Transverse colon (tissue), 4 donors: Measurements from ENCODE around the gene HBEGF. TPM values are rescaled to one million over a fixed set of nuclear protein-coding genes. Genes with fewer than 3 reads are reported as not detected.
A peak's percentile ranks its signal among the peaks of the same experiment; 100 is the strongest.

Source experiments
- DNase-seq: peaks from one replicate; pipeline ENCODE4 v3.0.0-alpha.2; 2019
- H3K27ac ChIP-seq, 4 donors: fragments of 200-600 bp; sonication (generic); 2 replicates each; pipeline ENCODE4 v1.5.1; 2016 to 2018; ENCODE audit warnings: inconsistent platforms in 4 of 4
- H3K27me3 ChIP-seq: fragments of 200-600 bp; sonication (generic); 2 replicates; pipeline ENCODE4 v1.5.1; 2017; ENCODE audit warnings: inconsistent platforms
- H3K36me3 ChIP-seq, 4 donors: fragments of 200-600 bp; sonication (generic); 2 replicates each; pipeline ENCODE4 v1.5.1; 2017 to 2019; ENCODE audit warnings: inconsistent platforms in 4 of 4
- H3K4me1 ChIP-seq, 4 donors: fragments of 200-600 bp; sonication (generic); 2 replicates each; pipeline ENCODE4 v1.5.1; 2017 to 2020; ENCODE audit warnings: inconsistent platforms in 4 of 4
- H3K4me3 ChIP-seq, 4 donors: fragments of 200-600 bp; sonication (generic); 1 replicate in 1 of 4; 2 replicates in 3 of 4; pipeline versions ENCODE4 v1.5.1 to v1.6.1; 2017 to 2019; ENCODE audit warnings: inconsistent platforms in 4 of 4
- H3K9me3 ChIP-seq, 2 donors: fragments of 200-600 bp; sonication (generic); 2 replicates each; pipeline ENCODE4 v1.5.1; 2017 to 2019; ENCODE audit warnings: inconsistent platforms in 2 of 2
- EP300 ChIP-seq: sonication (generic); formaldehyde crosslinking; IDR thresholded peaks from one replicate; pipeline ENCODE4 v1.6.1; 2017; ENCODE audit warnings: antibody characterized with exemption, low read depth
- POLR2A ChIP-seq: fragments of 450-650 bp; IDR thresholded peaks from one replicate; pipeline ENCODE4 v1.6.1; 2016; ENCODE audit warnings: antibody characterized with exemption, mild to moderate bottlenecking, moderate library complexity
- POLR2AphosphoS5 ChIP-seq, 3 donors: sonication (generic); formaldehyde crosslinking; IDR thresholded peaks; one replicate each; pipeline ENCODE4 v1.6.1; 2016; ENCODE audit warnings: antibody characterized with exemption in 3 of 3
- WGBS, 2 donors: methylation state at CpG; one replicate each; pipeline ENCODE4 v1.1.5; 2018; ENCODE audit warnings: low coverage in 1 of 2; 5-methylcytosine and 5-hydroxymethylcytosine counted together
- in situ Hi-C, 4 donors: fragments of 200-750 bp; cut with MboI; loops; one replicate each; pipeline versions ENCODE4 v1.15.0 to v1.15.1; 2017; ENCODE audit warnings: low sequenced_read_pairs in 3 of 4, low pct_ligation_motif_present in 1 of 4, low pct_unique_long_range_greater_than_20kb in 1 of 4
- intact Hi-C: fragments of 100-400 bp; cut with DNase I; formaldehyde crosslinking; loops from one replicate; pipeline ENCODE4 v1.15.1; 2023; ENCODE audit warnings: low total_unique reads
- total RNA-seq, 4 donors: library from RNA; depleted of rRNA; stranded (reverse); fragments of >200 nt; gene quantifications; one replicate each; pipeline ENCODE4 v1.1.0, GENCODE V29; 2016
- TF ChIP-seq, protein P1 (sequence below), 5 experiments: fragments of 200-600 bp in 3 of 5; fragments of 450-650 bp in 2 of 5; sonication (generic) in 3 of 5; IDR thresholded peaks; 1 replicate in 2 of 5; 2 replicates in 3 of 5; pipeline ENCODE4 v1.5.1; 2016 to 2017; ENCODE audit warnings: antibody characterized with exemption in 5 of 5, inconsistent platforms in 3 of 5, mild to moderate bottlenecking in 2 of 5, moderate library complexity in 1 of 5

Gene HBEGF
- total RNA-seq, 4 donors from 2014 or later, result 10.5 to 40.0 (median 35.6) TPM

DNA sequence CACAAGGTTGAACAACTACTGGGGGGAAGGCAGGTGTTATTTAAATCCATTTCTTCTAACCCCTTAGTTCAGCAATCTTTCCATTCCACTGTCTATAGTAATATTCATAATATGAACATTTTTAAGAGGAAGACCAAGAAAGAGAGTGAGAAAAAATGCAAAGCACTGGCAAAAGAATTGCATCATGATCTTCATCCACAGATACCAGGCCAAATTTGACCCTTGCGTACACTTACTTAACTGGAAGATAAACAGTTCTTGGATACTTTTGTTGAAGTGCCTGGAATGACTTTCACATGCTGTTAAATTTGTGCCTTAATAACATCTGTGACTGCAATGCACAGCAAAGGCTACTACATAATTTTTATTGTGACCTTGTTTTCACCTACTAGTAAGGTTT is 45.3 kb downstream of the HBEGF start:
- Histone ChIP-seq H3K4me1 (peaks cover 6 to 41% (median 21%) of the 10 kb centered on the region in 4 donors), H3K36me3 (no peaks in the 10 kb centered on the region), H3K4me3 (no peak overlapping the region), H3K9me3 (no peaks in the 10 kb centered on the region), H3K27me3 (no peaks in the 10 kb centered on the region), H3K27ac (no peak overlapping the region)
- in situ Hi-C loops, result no loop called here
- no peak for DNase-seq
- no peak for TF ChIP-seq EP300
- TF ChIP-seq POLR2A, result no peak
- TF ChIP-seq, protein P1, sequence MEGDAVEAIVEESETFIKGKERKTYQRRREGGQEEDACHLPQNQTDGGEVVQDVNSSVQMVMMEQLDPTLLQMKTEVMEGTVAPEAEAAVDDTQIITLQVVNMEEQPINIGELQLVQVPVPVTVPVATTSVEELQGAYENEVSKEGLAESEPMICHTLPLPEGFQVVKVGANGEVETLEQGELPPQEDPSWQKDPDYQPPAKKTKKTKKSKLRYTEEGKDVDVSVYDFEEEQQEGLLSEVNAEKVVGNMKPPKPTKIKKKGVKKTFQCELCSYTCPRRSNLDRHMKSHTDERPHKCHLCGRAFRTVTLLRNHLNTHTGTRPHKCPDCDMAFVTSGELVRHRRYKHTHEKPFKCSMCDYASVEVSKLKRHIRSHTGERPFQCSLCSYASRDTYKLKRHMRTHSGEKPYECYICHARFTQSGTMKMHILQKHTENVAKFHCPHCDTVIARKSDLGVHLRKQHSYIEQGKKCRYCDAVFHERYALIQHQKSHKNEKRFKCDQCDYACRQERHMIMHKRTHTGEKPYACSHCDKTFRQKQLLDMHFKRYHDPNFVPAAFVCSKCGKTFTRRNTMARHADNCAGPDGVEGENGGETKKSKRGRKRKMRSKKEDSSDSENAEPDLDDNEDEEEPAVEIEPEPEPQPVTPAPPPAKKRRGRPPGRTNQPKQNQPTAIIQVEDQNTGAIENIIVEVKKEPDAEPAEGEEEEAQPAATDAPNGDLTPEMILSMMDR (IDR thresholded peaks at IDR 0.05), result no peak
- TF ChIP-seq POLR2AphosphoS5 (IDR thresholded peaks at IDR 0.05), result no peak
- WGBS, 2 donors, result 67 to 86% methylated on average over 1 of the region's 1 CpG
- intact Hi-C loops, result no loop called here

DNA sequence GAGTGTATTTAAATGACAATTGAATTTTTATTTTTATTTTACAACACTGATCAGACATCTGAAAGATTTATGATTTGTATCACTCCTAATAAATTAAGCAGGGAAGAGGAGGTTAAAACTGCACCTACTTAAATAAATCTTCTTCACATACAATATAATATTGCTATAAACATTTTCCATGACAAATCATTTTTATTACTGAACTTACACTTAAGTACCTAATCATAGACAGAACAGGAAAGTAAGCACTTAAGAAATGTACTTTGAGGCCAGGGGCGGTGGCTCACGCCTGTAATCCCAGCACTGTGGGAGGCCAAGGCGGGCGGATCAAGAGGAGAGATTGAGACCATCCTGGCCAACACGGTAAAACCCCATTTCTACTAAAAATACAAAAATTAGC is 47.3 kb downstream of the HBEGF start:
- Histone ChIP-seq H3K4me1 (peaks cover 13 to 60% (median 32%) of the 10 kb centered on the region in 4 donors), H3K36me3 (no peaks in the 10 kb centered on the region), H3K4me3 (no peak overlapping the region), H3K27me3 (no peaks in the 10 kb centered on the region), H3K27ac (peak overlapping the region in 1 of 4 donors; percentile 49), H3K9me3 (no peaks in the 10 kb centered on the region)
- no peak for TF ChIP-seq EP300
- no peak for TF ChIP-seq POLR2A
- TF ChIP-seq, protein P1 (IDR thresholded peaks at IDR 0.05), result no peak
- no peak for TF ChIP-seq POLR2AphosphoS5 (IDR thresholded peaks at IDR 0.05)
- intact Hi-C loops, result no loop called here
- DNase-seq, result no peak
- 74 to 84% methylated on average over 5 of the region's 5 CpGs for WGBS, 2 donors
- in situ Hi-C loops, result no loop called here

DNA sequence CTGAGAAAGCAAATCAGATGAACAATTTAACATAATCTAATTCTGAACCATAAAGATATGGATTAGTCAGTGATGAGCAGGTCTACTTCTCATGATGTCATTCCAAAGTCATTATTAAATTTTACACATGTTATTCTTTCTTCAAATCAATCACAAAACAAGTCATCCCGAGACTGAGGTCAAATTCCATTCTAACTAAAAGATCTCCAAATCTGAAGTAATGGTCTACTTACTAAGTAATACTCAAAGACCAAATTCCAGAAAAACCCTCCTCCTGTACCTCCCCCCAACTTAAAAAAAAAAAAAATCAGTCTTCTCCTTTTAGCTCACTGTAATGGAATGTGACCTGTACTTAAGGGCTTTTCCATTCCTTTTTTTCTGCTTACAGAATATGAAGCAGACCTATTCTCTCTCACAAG is 48.2 kb downstream of the HBEGF start:
- intact Hi-C loops, result no loop called here
- in situ Hi-C loops, result no loop called here
- peaks cover 16 to 63% (median 31%) of the 10 kb centered on the region in 4 donors for H3K4me1 ChIP-seq
- H3K4me3 ChIP-seq, result no peak overlapping the region
- no peaks in the 10 kb centered on the region for H3K27me3 ChIP-seq
- peak overlapping the region in 3 of 4 donors; percentile 7 to 49 (median 31) for H3K27ac ChIP-seq
- DNase-seq, result no peak
- 60 to 62% methylated on average over 1 of the region's 1 CpG for WGBS, 2 donors
- no peaks in the 10 kb centered on the region for H3K9me3 ChIP-seq
- TF ChIP-seq EP300, result no peak
- no peak for TF ChIP-seq POLR2AphosphoS5 (IDR thresholded peaks at IDR 0.05)
- TF ChIP-seq, protein P1 (IDR thresholded peaks at IDR 0.05), result no peak
- no peak for TF ChIP-seq POLR2A
- H3K36me3 ChIP-seq, result no peaks in the 10 kb centered on the region

DNA sequence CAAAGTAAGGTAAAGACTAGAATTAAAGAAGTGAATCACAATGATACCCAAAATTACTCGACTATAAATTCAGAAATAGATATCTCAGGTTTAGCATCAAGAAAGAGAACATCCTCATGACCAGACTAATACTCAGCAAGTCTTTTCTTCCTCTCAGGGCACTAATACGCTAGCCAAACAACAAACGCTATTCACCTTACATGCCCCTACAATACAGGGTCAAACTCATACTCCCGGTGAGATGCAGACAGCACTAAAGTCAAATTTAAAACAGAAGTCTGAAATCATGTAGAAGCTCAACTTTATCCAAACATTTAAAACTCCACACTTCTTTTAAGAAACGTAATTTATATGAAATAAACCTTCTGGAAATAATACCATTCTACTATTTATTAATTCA is 49.1 kb downstream of the HBEGF start:
- no peaks in the 10 kb centered on the region for H3K9me3 ChIP-seq
- no peaks in the 10 kb centered on the region for H3K36me3 ChIP-seq
- no peak overlapping the region for H3K4me3 ChIP-seq
- 75 to 81% methylated on average over 5 of the region's 5 CpGs for WGBS, 2 donors
- DNase-seq, result no peak
- H3K4me1 ChIP-seq, result peaks cover 22 to 69% (median 31%) of the 10 kb centered on the region in 4 donors
- in situ Hi-C loops (no loop called here), intact Hi-C loops (no loop called here)
- no peaks in the 10 kb centered on the region for H3K27me3 ChIP-seq
- TF ChIP-seq POLR2A, result no peak
- TF ChIP-seq, protein P1 (IDR thresholded peaks at IDR 0.05), result no peak
- no peak for TF ChIP-seq POLR2AphosphoS5 (IDR thresholded peaks at IDR 0.05)
- no peak for TF ChIP-seq EP300
- peak overlapping the region; percentile 7 to 49 (median 22) for H3K27ac ChIP-seq
